ENCODE measurements around the gene SLC9A3. TPM values are rescaled to one million over a fixed set of nuclear protein-coding genes. Genes with fewer than 3 reads are reported as not detected.

Gene SLC9A3
- total and polyA plus RNA-seq, 2 donors: 2.1 to 2.8 TPM

DNA sequence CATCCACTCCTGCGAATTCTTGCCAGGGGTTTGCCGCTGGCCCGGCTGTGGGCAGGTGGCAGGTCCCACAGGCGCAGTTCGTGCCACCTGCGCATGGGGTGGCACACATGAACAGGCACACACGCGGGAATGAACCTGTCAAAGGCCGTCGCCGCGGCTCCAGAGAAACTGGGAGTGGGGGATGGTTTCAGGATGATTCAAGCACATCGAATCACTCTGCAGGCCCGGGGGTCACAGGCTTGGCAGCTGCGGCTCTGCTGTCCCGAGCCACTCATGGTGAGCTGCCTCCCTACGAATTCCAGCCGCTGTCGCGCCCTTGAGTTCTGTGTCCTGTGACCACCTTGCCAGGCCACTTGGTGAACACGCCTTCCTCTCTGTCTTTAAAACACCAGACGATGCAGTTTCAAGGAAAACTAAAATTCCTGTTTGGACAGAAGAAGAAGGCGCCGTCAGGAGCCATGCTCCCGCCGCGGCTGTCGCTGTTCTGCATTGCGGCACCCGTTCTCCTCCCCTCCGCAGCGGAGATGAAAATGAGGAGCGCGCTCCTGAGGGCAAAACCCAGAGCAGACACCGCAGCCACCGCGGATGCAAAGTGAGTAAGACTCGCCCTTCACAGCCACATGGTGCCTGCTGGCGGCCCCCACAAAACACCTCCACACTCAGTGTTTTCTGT is 96.7 kb downstream of the SLC9A3 start:
- no peaks in the 10 kb centered on the region for H3K36me3 ChIP-seq (ENCODE audit: insufficient read depth)
- DNase-seq (ENCODE audit: extremely low spot score): no peak
- H3K4me3 ChIP-seq (ENCODE audit: low read depth, low read length): no peak overlapping the region
- 96% methylated on average over 39 of the region's 39 CpGs for WGBS
- H3K4me1 ChIP-seq (ENCODE audit: insufficient read depth): no peaks in the 10 kb centered on the region
- H3K27ac ChIP-seq (ENCODE audit: low read depth): no peak overlapping the region

DNA sequence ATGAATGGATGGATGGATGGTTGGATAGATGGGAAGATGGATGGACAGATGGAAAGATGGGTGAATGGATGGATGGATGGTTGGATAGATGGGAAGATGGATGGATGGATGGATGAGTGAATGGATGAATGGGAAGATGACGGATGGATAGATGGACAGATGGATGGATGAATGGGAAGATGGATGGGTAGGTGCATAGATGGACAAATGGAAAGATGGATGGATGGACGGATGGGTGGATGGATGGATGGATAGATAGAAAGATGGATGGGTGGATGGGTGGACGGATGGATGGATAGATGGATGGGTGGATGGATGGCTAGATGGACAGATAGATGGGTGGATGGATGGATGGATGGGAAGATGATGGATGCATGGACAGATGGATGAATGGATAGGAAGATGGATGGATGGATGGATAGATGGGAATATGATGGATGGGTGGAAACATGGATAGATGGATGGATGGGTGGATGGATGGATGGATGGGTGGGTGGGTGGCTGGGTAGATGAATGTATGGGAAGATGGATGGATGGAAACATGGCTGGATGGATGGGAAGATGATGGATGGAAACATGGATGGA is 97.8 kb downstream of the SLC9A3 start:
- no peak for DNase-seq (ENCODE audit: extremely low spot score)
- 79% methylated on average over 3 of the region's 3 CpGs for WGBS

DNA sequence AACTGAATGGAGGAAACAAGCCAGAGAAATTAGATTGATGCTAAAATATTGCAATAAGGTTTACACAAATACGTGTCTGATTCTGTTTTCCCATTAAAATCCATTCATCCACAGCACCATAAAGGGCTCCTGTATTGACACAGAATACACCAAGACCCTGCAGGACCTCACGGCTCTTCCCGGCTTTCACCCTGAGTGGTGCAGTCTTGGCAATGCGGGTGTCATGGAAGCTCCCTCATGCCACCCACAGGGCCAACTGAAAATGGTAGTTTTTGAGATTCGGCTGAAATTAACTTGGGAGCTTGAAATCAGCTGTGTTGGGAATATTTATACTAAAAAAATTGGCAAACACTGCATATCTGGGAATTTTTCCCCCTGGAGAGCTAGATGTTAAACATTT is 98.5 kb downstream of the SLC9A3 start:
- Histone ChIP-seq H3K4me3 (ENCODE audit: low read depth, low read length) (no peak overlapping the region), H3K27ac (ENCODE audit: low read depth) (no peak overlapping the region), H3K4me1 (ENCODE audit: insufficient read depth) (no peaks in the 10 kb centered on the region), H3K36me3 (ENCODE audit: insufficient read depth) (no peaks in the 10 kb centered on the region)
- DNase-seq (ENCODE audit: extremely low spot score): no peak
- 66% methylated on average over 5 of the region's 5 CpGs for WGBS

More for the DNA sequence above, 97.8 kb downstream of the SLC9A3 start:
- H3K27ac ChIP-seq (ENCODE audit: low read depth): no peak overlapping the region
- no peak overlapping the region for H3K4me3 ChIP-seq (ENCODE audit: low read depth, low read length)
- no peaks in the 10 kb centered on the region for H3K4me1 ChIP-seq (ENCODE audit: insufficient read depth)
- H3K36me3 ChIP-seq (ENCODE audit: insufficient read depth): no peaks in the 10 kb centered on the region

DNA sequence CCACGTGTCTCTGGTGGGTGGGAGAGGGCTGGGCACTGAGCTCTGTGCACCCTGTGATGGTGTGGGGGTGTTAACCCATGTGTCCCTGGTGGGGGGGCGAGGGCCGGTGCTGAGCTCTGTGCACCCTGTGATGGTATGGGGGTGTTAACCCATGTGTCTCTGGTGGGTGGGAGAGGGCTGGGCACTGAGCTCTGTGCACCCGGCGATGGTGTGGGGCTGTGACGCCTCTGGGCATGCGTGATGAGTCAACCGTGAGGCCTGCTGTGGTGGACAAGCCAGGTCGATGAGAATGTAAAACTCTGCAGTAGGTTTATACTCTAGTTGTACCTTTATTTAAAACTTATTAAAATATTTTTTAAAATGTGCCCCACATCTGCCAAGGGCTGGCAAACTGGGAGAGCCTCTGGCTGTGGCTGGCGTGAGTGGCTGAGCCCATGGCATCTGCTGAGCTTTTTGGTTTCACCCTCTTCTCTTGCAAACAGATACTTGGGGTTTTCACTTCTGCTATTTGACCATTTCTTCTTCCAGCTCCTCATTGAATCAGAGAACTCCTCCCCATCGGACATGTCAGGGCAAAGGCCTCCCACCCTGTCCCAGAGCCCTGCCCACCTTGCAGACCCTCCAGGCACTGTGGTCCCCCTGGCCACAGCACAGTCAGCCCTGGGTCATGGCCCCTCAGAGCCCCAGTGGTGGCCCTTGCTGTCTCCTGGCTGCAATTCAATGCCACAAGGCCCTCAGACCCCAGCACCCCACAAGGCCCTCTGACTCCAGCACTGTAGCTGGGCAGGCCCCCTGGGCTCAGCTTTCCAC is 99.7 kb downstream of the SLC9A3 start:
- H3K27ac ChIP-seq (ENCODE audit: low read depth): no peak overlapping the region
- DNase-seq (ENCODE audit: extremely low spot score): no peak
- 77% methylated on average over 11 of the region's 11 CpGs for WGBS
- no peaks in the 10 kb centered on the region for H3K4me1 ChIP-seq (ENCODE audit: insufficient read depth)
- H3K4me3 ChIP-seq (ENCODE audit: low read depth, low read length): no peak overlapping the region
- H3K36me3 ChIP-seq (ENCODE audit: insufficient read depth): no peaks in the 10 kb centered on the region

DNA sequence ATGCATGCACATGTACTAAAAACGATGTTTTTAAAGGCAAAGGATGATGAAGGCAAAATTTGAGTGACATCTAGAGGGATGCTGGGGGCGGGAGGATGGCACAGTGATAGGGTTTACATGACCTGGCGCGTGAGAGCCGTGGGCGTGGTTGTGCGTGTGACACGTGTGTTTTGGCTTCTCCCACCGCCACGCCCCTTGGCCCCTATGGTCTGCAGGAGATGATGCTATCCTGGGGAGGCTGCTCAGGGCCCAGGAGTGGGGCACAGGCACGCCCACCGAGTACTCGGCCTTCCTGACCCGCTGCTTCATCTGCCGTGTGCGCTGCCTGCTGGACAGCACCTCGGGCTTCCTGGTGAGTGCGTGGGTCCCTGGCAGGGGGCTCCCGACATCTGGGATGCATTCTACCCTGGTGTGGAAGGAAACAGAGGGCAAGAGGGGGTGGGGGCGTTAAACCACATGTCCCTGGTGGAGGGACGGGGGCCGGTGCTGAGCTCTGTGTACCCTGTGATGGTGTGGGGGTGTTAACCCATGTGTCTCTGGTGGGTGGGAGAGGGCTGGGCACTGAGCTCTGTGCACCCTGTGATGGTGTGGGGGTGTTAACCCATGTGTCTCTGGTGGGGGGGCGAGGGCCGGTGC is 100.5 kb downstream of the SLC9A3 start:
- Histone ChIP-seq H3K27ac (ENCODE audit: low read depth) (no peak overlapping the region), H3K4me3 (ENCODE audit: low read depth, low read length) (no peak overlapping the region), H3K36me3 (ENCODE audit: insufficient read depth) (no peaks in the 10 kb centered on the region), H3K4me1 (ENCODE audit: insufficient read depth) (no peaks in the 10 kb centered on the region)
- DNase-seq (ENCODE audit: extremely low spot score): no peak
- 81% methylated on average over 24 of the region's 24 CpGs for WGBS

DNA sequence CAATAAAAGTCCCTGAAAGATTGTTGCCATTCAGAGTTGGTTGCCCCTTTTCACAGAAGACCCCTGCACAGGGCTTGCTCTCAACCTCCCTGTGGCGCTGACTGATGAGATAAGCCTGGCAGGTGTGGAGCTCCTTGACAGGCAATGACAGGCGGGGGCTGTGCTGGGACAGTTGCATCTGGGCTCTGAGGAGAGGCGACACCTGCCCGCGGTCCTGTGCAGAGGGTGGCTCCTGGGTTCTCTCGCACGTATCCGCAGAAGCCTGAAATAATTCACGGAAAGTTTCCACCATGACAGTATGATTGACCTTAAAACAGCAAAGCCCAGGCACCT is 101.0 kb downstream of the SLC9A3 start:
- no peaks in the 10 kb centered on the region for H3K36me3 ChIP-seq (ENCODE audit: insufficient read depth)
- 89% methylated on average over 9 of the region's 9 CpGs for WGBS
- no peak for DNase-seq (ENCODE audit: extremely low spot score)
- no peaks in the 10 kb centered on the region for H3K4me1 ChIP-seq (ENCODE audit: insufficient read depth)
- H3K4me3 ChIP-seq (ENCODE audit: low read depth, low read length): no peak overlapping the region
- H3K27ac ChIP-seq (ENCODE audit: low read depth): no peak overlapping the region

DNA sequence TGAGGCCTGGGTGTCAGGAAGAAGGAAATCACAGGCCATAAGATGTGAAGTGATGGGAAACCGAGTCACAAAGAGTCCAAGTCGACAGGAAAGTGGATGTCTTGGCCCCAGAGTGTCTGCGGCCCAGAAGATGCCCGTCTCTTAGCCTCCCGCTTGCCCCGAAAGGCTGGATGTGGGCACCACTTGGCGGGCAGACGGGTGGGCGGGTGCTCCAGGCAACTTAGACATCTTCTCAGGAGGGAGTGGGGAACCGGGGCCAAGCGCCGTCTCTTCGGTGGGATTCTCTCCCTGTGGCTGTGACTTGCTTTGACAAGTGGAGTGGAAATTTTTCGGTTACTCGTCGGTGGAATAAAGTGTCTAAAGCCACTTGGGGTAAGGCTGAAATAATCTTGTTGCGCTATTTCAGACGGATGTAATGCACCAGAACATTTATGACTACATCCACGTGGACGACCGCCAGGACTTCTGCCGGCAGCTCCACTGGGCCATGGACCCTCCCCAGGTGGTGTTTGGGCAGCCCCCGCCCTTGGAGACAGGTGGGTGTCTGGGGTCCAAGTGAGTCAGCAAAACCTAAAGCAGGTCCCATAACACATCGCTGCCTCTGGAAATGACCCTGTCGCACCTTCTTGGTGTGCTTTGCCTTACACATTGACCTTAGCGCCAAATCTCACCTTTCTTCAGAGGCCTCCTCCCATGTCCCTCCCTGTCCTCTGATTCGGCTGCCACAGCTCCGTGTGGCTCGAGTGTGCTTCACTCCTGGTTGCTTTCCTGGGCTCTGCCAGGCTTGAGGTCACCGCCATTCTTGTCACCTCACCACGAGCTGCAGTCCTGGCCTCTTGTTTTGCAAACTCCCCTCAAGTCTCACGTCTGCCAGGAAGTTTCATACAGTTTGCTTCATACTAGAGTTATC is 101.7 kb downstream of the SLC9A3 start:
- Histone ChIP-seq H3K27ac (ENCODE audit: low read depth) (no peak overlapping the region), H3K4me3 (ENCODE audit: low read depth, low read length) (no peak overlapping the region), H3K36me3 (ENCODE audit: insufficient read depth) (no peaks in the 10 kb centered on the region), H3K4me1 (ENCODE audit: insufficient read depth) (no peaks in the 10 kb centered on the region)
- DNase-seq (ENCODE audit: extremely low spot score): no peak
- WGBS: 86% methylated on average over 32 of the region's 32 CpGs

DNA sequence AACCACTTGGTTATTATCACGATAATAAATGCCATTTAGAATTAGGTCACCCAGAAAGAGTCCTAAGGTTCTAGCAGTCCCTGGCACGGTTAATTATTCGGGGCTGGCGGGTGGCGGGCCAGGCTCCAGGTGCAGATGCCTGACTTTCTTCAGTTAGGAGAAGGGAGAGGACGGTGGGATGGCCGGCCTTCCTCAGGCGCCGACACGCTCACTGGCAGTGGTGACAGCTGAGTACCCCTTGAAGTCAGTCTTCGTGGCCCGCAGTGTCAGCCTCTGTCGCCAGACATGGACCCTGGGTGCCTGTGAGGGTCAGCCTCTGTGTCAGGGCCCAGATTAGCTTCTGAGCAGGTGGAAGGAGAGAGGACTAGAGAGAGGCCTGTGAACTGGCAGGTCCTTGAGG is 102.3 kb downstream of the SLC9A3 start:
- H3K36me3 ChIP-seq (ENCODE audit: insufficient read depth): no peaks in the 10 kb centered on the region
- no peaks in the 10 kb centered on the region for H3K4me1 ChIP-seq (ENCODE audit: insufficient read depth)
- no peak for DNase-seq (ENCODE audit: extremely low spot score)
- WGBS: 92% methylated on average over 13 of the region's 13 CpGs
- H3K27ac ChIP-seq (ENCODE audit: low read depth): no peak overlapping the region
- no peak overlapping the region for H3K4me3 ChIP-seq (ENCODE audit: low read depth, low read length)

DNA sequence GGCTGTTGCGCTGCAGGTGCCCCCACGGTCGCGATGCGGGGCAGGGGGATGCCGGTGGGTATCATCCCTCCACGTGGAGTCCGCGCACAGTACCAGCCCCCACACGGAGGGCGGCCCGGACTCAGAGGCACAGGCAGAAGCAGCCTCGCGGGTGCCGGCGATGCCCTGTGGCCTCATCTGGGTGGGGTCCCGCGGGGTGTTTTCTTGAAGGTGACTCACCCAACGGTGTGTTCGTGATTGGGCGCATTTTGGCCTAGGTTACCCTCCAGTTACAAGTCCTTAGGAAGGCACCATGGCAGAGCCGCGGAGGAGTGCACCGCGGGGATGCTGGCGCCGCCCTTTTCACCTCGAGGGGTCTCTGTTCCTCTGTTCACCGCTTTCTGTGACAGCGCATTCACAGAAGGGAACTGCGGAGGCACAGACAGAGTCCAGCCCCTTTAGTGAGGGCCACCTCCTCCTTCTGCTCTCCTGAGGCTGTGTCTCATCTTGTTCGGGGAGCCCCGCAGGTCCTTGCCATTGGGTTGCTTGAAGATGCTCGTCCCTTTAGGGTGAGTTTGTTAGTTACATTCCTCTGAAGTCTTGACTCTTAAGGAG is 102.9 kb downstream of the SLC9A3 start:
- no peak for DNase-seq (ENCODE audit: extremely low spot score)
- WGBS: 91% methylated on average over 34 of the region's 34 CpGs
- Histone ChIP-seq H3K4me3 (ENCODE audit: low read depth, low read length) (no peak overlapping the region), H3K4me1 (ENCODE audit: insufficient read depth) (no peaks in the 10 kb centered on the region), H3K27ac (ENCODE audit: low read depth) (no peak overlapping the region), H3K36me3 (ENCODE audit: insufficient read depth) (no peaks in the 10 kb centered on the region)

DNA sequence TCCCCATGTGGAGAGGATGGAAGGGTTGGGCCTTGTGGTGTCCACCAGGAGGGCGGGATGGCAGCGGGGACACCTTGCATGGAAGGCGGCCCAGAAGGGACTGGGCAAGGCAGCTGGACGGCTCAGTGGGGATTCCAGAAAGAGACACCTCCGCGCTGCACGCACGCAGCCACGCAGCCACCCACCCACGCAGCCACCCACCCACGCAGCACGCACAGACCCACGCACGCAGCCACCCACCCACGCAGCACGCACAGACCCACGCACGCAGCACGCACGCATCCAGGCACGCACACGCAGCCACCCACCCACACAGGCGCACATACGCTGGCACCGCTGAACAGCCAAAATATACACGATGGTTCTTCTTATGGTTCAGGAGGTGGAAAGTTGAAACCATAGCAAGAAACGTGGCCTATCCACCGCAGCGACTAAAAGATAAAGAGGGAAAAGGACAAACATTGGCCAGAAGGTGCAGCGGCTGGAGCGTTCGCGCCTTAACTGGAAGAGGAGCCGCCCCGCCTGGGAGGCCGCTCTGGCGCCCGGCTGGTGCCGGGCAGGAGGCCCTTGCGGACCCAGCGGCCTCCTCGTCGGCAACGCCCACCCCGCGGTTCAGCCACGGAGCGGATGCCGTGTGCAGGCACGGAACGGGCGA is 103.5 kb downstream of the SLC9A3 start:
- Histone ChIP-seq H3K4me3 (ENCODE audit: low read depth, low read length) (no peak overlapping the region), H3K4me1 (ENCODE audit: insufficient read depth) (no peaks in the 10 kb centered on the region), H3K36me3 (ENCODE audit: insufficient read depth) (no peaks in the 10 kb centered on the region), H3K27ac (ENCODE audit: low read depth) (no peak overlapping the region)
- DNase-seq (ENCODE audit: extremely low spot score): no peak
- 95% methylated on average over 52 of the region's 52 CpGs for WGBS
